GM18511 (cell line): ENCODE measurements around the gene LRRC4C.

Experiments used
- ATAC-seq: cut with Tn5 transposase; IDR thresholded peaks from one replicate; pipeline ENCODE4 v1.9.1; 2021; ENCODE audit warnings: mild to moderate bottlenecking, moderate library complexity; ENCODE audit not compliant: unreplicated experiment

The LRRC4C gene

DNA sequence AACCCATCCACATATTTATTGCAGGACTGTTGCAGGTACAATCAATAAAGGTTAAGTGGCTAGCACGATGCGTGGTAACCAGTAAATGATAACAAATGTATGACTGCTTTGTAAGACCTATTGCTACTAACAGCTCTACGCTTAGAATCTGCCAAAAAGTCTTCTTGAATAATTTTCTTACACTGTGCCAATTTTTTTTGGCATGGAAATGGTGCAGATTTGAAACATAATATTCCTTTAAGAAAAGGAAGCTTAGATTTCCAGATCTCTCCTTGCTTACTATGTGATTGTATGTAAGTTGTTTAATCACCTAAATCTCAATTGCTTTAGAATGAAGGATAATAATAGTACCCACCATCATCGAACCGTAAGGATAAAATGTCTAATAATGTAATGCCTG is 192.0 kb downstream of the LRRC4C start:
- ATAC-seq: no peak

DNA sequence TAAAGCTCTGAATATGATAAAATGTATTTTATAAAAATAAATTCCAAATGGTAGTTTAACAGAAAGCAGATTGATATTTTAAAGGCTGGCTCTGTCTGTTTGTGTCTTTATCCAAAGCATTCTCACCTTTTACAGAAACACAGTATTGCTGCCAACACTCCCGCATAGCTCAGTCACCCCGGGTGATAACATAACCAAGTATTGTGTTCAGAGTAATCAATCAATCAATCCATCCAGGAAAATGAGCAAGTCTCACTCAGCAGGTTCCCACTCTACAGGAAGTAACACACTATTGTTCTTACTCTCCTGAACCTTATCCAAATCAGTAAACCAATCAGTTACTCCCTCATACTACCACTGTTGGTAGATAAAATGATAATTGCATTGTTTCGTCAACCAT is 203.4 kb downstream of the LRRC4C start:
- ATAC-seq: no peak

- ATAC-seq: no peak
These were observed 204.5 kb downstream of the LRRC4C start for GRCh38 chr11:41254966-41255365.

GRCh38 chr11:41250408-41250935 is 209.0 kb downstream of the LRRC4C start:
- ATAC-seq: no peak

DNA sequence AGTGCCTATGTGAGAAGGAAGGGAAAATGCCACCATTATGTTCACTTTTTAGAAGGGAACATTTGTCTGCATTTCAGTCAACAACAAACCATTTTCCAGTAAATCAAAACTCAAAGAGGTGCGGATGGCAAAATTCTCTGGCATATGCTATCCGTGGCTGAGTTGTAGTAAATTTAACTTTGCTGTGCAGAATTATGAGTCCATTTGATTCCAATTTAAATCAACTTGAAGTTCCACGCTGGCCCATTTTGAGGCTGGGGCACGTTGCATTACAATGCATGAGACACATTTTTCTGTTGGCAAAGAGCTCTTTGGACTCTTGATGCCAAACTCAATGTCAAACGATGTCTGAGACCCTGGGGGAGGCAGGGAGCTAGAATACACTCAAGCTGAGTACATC is 211.8 kb downstream of the LRRC4C start:
- ATAC-seq: no peak

GRCh38 chr11:41246399-41246745 is 213.1 kb downstream of the LRRC4C start:
- no peak for ATAC-seq

- ATAC-seq: no peak
These were observed 213.6 kb downstream of the LRRC4C start for GRCh38 chr11:41245704-41246398.

DNA sequence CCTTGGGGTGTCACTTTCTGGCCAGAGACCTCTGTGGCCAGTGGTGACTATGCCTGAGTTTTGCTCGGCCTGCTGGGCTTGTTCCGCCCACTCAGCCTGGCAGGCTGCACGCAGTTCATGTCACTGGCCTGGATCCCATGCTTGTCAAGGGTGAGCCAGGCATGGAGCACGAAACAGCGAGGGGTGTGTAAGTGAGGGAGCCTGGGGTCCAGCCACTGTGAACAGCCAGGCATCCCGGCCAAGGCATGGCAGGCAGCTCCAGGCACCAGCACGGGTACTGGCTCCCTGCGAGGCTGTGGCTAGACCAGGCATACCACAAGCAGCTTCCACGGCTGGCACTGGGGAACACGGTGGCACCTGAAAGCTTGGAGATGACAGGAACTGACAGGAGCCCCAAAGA is 214.3 kb downstream of the LRRC4C start:
- ATAC-seq: no peak

DNA sequence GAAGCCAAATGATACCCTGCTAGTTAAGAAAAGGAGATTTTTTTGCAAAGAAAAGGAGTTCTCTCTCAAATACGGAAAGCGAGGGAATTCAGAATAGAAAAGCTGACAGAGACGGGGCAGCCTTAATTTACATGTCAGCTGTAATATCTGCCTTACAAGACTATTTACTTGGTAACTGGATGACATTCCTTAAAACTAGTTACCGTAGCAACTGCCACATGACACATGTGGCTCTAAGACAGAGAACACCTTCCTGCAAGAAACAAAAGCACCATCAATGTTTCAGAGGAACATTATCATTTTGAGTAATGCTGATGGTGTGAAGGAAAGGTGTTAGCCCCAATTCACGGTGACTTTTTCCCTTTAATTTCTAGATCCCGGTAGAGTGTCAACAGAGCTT is 222.1 kb downstream of the LRRC4C start:
- ATAC-seq: no peak

DNA sequence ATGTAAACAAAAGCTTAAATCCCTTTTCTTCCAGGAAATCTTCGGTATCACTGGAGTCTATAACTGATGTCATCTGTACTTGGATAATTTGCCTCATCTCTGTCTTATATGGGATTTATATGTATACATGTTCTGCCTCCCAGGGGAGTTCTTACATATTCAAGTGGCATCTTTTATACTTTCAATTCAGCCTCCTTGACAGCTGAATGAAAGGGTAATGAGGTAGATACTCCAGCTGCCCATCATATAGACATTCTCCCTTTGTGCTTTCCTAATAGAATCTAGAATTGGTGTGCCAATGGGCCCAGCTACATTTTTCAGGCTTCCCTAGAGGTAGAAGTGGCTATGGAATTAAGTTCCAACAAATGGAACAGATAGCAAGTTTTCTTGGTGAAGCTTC is 223.8 kb downstream of the LRRC4C start:
- no peak for ATAC-seq

DNA sequence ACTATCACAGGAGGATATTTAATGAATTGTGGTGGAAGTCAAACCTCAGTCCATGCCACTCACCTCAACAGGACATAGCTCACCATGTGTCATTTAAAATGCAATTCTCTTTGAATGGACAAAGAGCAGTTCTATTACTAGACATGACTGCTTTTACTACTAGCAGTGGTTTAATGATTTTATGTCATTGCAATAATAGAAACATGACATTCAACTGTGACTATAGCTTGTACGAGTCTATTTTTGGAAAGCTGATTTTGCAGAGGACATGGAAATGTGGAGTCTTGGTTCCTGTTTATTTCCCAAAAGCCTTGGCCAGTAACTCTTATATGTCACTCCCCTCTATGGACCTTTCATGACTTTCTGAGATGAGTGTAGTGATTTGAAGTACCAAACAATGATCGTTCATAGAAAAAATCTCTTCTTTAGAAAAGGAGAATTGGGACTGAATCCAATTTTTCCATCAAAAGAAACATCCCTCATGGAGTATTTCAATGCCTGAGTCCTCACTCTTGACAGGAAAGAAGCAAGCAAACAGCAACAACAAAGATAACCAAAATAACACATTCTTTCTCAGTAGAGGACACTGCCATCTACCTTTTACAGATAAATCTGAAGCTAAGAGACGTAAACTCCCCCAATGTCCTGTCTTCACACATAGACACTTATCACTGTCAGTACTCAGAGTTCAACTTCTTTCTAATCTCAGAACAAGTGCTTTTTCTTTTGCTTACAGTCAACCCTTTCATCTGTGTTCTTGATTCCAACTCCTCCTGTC is 233.4 kb downstream of the LRRC4C start:
- ATAC-seq: no peak

DNA sequence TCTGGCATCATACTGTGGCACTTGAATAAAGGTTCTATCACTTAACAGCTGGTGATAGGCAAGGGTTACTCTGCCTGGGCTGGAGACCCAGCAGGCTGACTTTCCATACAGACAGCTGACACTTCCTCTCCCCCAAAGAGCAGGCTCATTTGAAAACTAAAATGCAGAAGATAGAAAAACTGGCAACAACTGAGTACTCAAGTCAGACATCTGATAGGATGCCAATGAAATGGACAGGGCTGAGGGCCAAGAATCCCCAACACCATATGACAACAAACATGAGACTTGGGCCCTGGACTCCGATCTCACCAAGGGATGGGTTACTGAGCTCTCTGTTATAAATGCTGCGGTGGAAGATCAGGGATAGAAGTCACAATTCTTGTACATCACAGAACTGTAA is 237.2 kb downstream of the LRRC4C start:
- no peak for ATAC-seq

GRCh38 chr11:41206388-41206787 is 253.1 kb downstream of the LRRC4C start:
- no peak for ATAC-seq

DNA sequence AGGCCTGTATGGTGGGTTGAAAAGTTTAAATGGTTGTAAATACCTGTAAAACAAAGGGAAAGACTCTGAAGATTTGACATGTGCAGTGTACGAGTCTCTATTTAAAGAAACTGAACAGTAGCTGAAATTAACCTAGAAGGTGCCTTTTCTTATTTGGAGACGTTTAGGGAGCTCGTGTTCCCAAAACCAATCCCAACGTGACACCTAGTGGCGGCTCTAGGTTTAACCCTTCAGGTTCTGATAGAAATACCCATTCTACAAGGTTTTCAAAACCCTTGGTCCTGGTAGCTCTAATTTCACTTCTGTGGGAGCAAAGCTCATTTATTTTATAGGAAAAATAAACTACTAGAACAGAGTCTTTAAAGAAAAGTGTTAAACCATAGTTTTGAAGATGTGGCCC is 258.3 kb downstream of the LRRC4C start:
- no peak for ATAC-seq

- no peak for ATAC-seq
These were observed 268.9 kb downstream of the LRRC4C start for GRCh38 chr11:41190437-41191082.

DNA sequence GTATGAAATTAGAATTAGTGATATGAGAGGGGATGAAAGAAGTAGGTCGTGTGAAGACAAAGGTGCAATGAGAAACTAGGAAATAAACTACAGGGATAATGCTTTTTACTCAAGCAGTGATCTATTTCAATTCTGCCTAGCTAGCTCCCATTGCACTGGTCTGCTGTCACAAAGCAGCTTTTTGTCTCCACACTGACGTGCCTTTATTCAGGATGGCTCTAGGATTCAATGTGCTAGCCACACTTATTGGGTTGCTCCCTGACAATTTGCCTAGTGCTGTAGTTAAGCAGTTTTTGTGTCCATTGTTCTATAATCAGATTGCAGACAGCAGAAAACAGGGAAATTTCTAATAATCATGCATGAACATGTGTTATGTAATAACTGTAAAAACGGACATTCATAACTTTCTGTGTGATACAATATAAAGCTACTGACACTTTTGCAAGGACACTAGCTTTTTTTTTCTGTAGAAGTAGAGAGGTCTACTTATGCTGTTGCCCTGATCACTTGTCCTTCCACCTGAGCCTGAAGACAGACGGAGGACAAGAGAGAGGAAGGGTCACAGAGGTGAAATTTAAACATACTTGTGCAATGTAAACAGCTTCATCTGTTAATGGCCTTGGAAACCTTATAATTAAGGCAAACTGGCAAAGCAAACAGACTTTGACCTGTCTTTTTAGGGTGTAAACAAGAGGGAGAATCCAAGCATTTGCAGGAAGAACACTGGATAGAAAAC is 269.6 kb downstream of the LRRC4C start:
- ATAC-seq: no peak

- ATAC-seq: no peak
These were observed 281.7 kb downstream of the LRRC4C start for GRCh38 chr11:41177791-41178190.

GRCh38 chr11:41175304-41175972 is 284.0 kb downstream of the LRRC4C start:
- no peak for ATAC-seq

GRCh38 chr11:41146326-41146725 is 313.1 kb downstream of the LRRC4C start:
- no peak for ATAC-seq

- ATAC-seq: no peak
These were observed 314.0 kb downstream of the LRRC4C start for GRCh38 chr11:41145420-41145819.

- ATAC-seq: no peak
These were observed 324.5 kb downstream of the LRRC4C start for GRCh38 chr11:41134971-41135370.
